ENCODE measurements around the gene PTPN20. TPM values are rescaled to one million over a fixed set of nuclear protein-coding genes. Genes with fewer than 3 reads are reported as not detected.

The PTPN20 gene
- total and polyA plus RNA-seq, 2 of the 8 experiments (the other 6 are each of a cell fraction or from before 2014, with no cell fraction given) = not detected

GRCh38 chr10:47043928-47044538 is 132.8 kb downstream of the PTPN20 start (continued):
- TF ChIP-seq POU5F1 (IDR thresholded peaks at IDR 0.05; ENCODE audit: low read depth, low read length) (no peak), TAF7 (optimal IDR thresholded peaks at IDR 0.05; ENCODE audit: borderline replicate concordance, low read depth, low read length) (no peak), BCL11A (IDR thresholded peaks at IDR 0.05; ENCODE audit: low read depth in 2 of 2, low read length in 2 of 2) (no peak)
- TF ChIP-seq, protein P1, sequence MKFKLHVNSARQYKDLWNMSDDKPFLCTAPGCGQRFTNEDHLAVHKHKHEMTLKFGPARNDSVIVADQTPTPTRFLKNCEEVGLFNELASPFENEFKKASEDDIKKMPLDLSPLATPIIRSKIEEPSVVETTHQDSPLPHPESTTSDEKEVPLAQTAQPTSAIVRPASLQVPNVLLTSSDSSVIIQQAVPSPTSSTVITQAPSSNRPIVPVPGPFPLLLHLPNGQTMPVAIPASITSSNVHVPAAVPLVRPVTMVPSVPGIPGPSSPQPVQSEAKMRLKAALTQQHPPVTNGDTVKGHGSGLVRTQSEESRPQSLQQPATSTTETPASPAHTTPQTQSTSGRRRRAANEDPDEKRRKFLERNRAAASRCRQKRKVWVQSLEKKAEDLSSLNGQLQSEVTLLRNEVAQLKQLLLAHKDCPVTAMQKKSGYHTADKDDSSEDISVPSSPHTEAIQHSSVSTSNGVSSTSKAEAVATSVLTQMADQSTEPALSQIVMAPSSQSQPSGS (IDR thresholded peaks at IDR 0.05; ENCODE audit: low read length) = no peak
